ENCODE results near the gene TICAM1.
"Not testable (repeated sequence)": the region's sequence is repeated elsewhere in the genome, so short reads cannot be mapped to it uniquely, and the experiment has no call there.

TICAM1 gene

DNA sequence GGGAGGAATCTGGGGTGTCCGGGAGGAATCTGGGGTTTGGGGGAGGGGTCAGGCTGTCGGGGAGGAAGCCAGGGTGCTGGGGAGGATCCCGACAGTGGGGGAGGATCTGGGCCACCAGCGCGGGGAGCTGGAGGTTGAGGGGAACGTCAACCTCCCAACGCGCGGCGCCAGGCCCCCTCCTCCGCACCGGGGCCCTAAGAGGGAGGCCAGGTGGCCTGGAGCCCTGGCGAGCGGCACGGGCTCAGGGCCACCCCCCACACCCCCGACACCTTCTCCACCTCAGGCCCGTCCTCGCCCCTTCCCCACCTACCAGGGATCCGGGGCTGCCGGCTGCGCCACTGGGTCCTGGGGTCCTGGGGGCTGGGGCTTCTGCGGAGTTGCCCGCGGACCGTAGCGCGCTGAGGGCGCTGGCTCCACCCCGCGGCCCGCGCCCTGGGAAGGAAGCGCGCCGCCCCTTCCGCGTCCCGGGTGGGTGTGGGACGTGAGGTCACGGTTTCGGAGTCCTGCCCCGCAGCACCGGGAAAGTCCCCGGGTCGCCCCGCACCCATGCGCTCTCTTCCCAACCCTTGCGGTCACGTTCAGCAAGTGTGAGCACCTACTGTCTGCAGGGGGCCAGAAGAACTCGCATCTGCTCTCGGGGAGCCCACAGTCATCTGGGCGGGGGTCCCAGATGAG lies at the start of gene TICAM1:
TICAM1 (minus strand) TSS at position 409 of the 675 bp plus-strand sequence. CDS start 13,335 bp downstream, outside the sequence.
- no peak for DNase-seq

GRCh38 chr19:4879041-4879440 lies 47.5 kb upstream of the TICAM1 start:
- DNase-seq = no peak

DNA sequence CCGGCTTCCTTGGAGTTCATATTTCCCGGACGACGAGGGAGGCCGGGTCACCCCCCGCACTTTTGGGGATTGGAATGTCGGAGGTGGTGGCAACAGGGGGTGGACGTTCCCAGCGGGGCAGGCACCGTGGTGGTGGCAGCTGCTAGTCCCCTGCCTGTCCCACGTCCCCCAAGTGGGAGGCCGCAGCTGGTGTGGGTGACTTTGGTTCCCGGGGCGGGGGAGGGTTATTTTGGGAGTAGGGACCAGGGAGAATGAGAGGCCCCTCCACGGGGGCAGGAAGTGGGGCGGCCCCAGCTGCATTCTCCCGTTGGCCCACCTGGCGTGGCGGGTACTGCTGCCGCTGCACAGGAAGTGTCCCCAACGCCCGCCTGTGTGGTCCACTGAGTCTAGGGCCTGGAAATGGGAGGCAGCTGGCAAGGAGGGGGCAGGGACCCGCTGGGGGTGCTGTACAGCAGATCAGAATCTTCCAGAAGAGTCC lies 47.0 kb upstream of the TICAM1 start:
- DNase-seq = no peak

DNA sequence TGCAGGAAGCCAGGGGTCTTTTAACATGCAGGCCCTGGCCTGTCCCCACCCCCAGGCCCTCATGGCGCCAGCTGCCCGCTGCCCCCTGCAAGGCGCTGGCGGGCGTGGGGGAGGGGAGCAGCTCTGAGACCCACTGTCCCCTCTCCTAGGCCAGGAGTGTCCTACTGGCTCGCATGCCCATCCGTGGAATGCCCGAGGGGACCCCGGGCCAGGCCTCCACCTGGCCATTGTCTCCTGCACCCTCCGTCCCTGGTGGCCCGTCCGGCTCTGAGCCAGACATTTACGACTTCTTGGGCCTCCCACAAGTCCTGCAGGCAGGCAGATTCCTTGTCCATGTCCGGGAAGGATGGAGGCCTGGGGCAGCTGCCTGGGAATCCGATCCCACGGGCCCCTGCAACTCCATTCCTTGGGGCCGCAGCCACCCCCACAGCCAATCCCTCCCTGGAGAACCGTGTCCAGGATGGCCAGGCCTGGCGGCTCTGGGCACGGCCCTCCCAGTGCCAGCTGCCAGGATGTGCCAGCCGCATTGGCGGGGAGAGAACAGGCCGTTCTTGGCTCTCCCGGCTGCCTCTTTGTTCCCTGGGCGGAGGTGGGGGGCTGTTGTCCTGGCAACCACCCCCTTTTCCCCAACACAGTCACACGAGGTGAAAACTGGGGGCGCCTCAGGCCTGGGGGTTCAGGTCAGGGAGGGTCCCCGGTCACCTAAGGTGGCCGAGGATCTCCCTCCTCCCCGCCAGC lies 46.4 kb upstream of the TICAM1 start:
- no peak for DNase-seq

GRCh38 chr19:4873930-4874329 lies 42.4 kb upstream of the TICAM1 start:
- no peak for DNase-seq

- DNase-seq = no peak
Measured at GRCh38 chr19:4871711-4872110, 40.2 kb upstream of the TICAM1 start.

DNA sequence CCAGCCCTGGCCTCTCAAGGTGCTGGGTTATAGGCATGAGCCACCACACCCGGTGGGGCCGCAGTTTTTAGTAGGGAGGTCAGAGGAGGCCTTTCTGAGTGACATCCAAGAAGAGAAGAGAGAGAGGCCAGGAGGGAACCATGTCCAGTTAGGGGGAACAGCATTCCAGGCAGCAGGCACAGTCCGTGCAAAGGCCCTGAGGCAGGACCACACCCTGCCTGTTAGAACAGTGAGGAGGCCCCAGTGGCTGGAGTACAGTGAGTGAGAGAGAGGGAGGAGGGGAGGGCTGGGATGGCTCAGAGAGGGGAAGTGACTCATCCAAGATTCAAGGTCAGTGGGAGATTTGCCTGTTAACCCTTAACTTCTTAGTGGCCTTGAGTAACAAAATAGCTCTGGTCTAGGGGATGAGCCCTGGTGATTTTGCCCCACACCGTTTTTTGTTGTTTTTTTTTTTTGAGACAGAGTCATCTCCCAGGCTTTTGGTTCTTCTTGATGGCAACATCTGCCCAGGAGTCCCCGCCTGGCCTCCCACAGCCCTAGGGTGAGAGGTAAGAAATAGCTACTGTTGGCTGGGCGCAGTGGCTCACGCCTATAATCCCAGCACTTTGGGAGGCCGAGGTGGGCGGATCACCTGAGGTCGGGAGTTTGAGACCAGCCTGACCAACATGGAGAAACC lies 38.7 kb upstream of the TICAM1 start:
- DNase-seq = no peak

DNA sequence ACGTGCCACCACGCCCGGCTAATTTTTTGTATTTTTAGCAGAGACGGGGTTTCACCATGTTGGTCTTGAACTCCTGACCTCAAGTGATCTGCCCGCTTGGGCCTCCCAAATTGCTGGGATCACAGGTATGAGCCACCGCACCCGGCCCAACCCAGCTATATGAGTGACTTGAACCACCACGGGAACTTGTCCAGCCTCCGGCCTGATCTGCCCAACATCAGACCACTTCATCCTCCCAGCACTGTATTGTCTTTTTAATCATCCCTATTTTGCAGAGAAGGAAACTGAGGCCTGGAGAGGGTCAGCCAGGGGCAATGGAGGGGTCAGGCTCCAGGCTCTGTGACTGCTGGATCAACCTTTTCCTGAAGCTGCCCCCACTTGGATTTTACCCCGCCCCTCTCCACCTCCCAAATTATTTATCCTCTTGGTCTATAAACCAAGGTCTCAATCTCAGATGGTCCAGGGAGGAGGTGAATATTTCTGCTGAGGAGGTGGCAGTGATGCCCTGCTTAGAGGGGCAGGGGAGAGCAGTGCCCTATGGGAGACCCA lies 36.8 kb upstream of the TICAM1 start:
- no peak for DNase-seq

- peak; percentile 26 for DNase-seq
Measured at GRCh38 chr19:4867534-4868285, 36.2 kb upstream of the TICAM1 start, which contains the start of gene PLIN3. TSS of gene PLIN3 (minus strand) at chr19:4867667. CDS start at chr19:4861394, 6,273 bp downstream.

- no peak for DNase-seq
Measured at GRCh38 chr19:4866595-4867424, 35.3 kb upstream of the TICAM1 start.

DNA sequence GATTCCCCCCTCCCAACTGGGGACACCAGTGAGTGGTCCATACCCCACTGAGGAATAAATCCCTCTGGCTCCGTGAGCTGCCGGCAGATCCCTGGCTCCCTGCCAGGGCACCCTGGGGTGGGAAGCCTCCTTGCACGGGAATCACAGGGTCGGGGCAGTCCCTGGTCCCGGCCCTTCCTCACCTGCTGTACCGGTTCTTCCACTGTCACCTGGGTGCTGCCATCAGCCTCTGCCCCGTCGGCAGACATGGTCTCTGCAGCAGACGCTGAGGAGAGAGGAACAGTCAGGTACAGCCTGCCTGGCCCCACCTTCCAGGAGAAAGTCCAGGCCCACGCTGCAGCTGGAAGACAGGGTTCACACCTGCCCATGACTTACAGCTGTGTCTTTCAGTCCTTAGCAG lies 29.6 kb upstream of the TICAM1 start:
- no peak for DNase-seq

GRCh38 chr19:4859697-4860096 lies 28.2 kb upstream of the TICAM1 start:
- DNase-seq = no peak

DNA sequence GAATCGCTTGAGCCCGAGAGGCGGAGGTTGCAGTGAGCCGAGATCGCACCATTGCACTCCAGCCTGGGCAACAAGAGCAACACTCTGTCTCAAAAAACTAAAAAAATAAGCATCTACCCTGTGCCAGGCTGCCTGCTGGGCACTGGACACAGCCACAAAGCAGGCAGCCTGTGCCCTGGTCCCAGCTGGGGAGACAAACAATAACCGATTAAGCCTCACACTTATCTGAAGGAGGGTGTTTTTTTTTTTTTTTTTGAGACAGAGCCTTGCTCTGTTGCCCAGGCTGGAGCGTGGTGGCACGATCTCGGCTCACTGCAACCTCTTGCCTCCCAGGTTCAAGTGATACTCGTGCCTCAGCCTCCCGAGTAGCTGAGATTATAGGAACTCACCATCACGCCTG lies 25.0 kb upstream of the TICAM1 start:
- DNase-seq = not testable (repeated sequence)

- DNase-seq = not testable (repeated sequence)
Measured at GRCh38 chr19:4853506-4853905, 22.0 kb upstream of the TICAM1 start.

DNA sequence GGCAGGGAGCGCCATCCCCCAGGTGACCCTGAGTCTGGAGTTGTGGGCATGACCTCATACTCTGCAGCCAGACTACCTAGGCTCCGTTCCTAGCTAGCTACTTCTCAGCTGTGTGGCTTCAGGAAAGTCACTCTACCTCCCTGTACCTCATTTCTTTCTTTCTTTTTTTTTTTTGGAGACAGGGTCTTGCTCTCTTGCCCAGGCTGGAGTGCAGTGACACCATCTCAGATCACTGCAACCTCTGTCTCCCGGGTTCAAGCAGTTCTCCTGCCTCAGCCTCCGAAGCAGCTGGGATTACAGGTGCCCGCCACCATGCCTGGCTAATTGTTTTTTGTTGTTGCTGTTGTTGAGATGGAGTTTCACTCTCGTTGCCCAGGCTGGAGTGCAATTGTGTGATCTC lies 21.0 kb upstream of the TICAM1 start:
- DNase-seq = no peak

DNA sequence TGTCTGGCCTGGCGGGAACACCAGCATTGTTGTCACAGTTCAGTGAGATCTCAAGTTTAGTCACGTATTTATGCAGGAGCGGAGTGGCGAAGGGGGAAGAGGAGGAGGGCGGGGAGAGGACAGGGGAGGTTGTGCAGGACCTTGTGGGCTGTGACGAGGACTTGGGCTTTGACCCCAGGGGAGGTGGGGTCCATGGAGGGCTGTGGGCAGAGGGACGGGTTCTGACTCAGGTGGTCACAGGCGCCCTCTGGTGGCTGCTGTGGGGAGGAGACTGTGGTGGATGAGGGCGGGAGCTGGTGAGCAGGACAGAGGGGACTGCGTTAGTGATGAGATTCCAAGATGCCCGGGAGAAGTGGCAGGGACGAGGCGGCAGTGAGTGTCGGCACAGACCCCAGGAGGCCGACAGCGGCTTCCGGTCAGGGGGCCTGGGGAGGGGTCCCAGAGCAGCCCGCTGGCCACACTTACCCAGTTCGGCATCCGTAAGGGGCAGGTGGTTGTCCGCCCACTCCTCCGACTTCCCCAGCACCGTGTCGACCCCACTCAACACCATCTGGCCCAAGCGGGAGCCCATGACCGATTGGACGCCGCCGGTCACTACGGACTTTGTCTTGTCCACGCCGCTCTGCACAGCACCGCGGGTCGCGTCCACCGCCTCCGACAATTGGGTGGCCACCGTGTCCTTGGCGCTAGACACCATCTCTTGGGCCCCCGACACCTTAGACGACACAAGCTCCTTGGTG lies 20.2 kb upstream of the TICAM1 start:
- peak; percentile 75 for DNase-seq

DNA sequence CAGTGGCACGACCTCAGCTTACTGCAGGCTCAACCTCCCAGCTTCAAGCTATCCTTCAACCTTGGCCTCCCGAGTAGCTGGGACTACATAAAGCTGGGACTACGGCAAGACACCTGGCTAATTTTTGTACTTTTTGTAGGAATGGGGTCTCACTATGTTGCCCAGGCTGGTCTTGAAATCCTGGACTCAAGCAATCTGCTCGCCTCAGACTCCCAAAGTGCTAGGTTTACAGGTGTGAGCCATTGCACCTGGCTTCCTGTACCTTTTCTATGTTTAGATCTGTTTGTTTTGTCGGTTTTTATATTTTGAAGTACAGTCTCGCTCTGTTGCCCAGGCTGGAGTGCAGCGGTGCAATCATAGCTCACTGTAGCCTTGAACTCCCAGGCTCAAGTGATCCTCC lies 17.5 kb upstream of the TICAM1 start:
- DNase-seq = no peak

DNA sequence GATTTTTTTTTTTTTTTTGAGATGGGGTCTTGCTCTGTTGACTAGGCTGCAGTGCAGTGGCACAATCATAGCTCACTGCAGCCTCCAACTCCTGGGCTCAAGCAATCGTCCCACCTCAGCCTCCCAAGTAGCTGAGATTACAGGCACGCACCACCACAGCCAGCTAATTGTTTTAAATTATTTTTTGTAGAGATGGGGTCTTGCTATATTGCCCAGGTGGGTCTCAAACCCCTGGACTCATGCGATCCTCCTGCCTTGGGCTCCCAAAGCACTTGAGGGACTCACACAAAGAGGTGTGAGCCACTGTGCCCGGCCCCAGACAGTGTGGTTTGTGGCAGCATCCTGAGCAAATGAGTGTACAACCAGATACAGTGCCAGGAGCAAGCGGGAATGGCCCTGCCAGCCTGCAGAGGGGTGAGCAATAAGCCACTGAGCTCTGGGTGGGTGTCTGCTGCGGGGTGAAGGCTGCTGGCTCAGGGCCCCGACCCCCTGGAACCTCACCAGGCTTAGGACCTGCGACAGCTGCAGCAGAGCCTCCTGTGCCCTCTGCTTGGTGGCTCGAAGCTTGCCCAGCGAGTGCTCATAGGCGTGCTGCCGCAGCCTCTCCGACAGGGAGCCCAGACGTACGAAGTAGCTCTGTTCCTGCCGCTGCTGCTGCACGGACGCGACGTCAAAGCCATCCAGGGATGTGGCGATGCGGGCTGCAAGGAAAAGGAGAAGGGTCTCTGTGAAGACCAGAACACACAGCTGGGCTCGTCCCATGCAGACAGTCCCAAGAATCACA lies 15.9 kb upstream of the TICAM1 start:
- DNase-seq = no peak

GRCh38 chr19:4845975-4846374 lies 14.5 kb upstream of the TICAM1 start:
- not testable (repeated sequence) for DNase-seq

Data from NCI-H1436 (cell line).